Natural killer cell (primary cell): ENCODE results near the gene EXOC3L2. TPM values are rescaled to one million over a fixed set of nuclear protein-coding genes. Genes with fewer than 3 reads are reported as not detected.

Experiments used
- ATAC-seq, 3 donors: fragments of 150-1000 bp in 2 of 3; fragments of 200-7000 bp in 1 of 3; cut with Tn5 transposase; 1 replicate in 1 of 3; 2 replicates in 2 of 3; pipeline ENCODE4 v1.10.0; 2021; ENCODE audit warnings: mild to moderate bottlenecking in 2 of 3, moderate library complexity in 2 of 3
- DNase-seq, 2 donors: peaks; one replicate each; pipeline versions ENCODE4 v3.0.0 to v3.0.0-alpha.2; 2013 to 2021; ENCODE audit warnings: mixed read lengths in 1 of 2
- H3K27ac ChIP-seq: one replicate; pipeline ENCODE4 v1.5.1; 2013; ENCODE audit warnings: mild to moderate bottlenecking, low read length
- H3K27me3 ChIP-seq: one replicate; pipeline ENCODE4 v1.6.1; 2013; ENCODE audit warnings: low read length; ENCODE audit not compliant: control insufficient read depth, insufficient read depth
- H3K36me3 ChIP-seq: one replicate; pipeline ENCODE4 v1.6.1; 2013; ENCODE audit warnings: low read length; ENCODE audit not compliant: control insufficient read depth, insufficient read depth
- H3K4me1 ChIP-seq: one replicate; pipeline ENCODE4 v1.6.1; 2013; ENCODE audit warnings: low read length; ENCODE audit not compliant: control insufficient read depth, insufficient read depth
- H3K4me3 ChIP-seq: one replicate; pipeline ENCODE4 v1.5.1; 2013; ENCODE audit warnings: low read length
- H3K9me3 ChIP-seq: one replicate; pipeline ENCODE4 v1.6.1; 2013; ENCODE audit warnings: low read length; ENCODE audit not compliant: control insufficient read depth, insufficient read depth
- H3K27ac Mint-ChIP-seq, 2 donors: one replicate each; pipeline ENCODE4 v1.8.0; 2022; ENCODE audit warnings: mild to moderate bottlenecking in 2 of 2, mixed read lengths in 2 of 2, moderate library complexity in 1 of 2
- H3K27me3 Mint-ChIP-seq, 2 donors: one replicate each; pipeline ENCODE4 v1.8.0; 2022; ENCODE audit warnings: low read depth in 2 of 2, mixed read lengths in 2 of 2
- H3K36me3 Mint-ChIP-seq: one replicate; pipeline ENCODE4 v1.8.0; 2022; ENCODE audit warnings: mixed read lengths
- H3K4me1 Mint-ChIP-seq, 2 donors: one replicate each; pipeline ENCODE4 v1.8.0; 2022; ENCODE audit warnings: mixed read lengths in 2 of 2
- H3K4me3 Mint-ChIP-seq: one replicate; pipeline ENCODE4 v1.8.0; 2022; ENCODE audit warnings: mild to moderate bottlenecking, moderate library complexity, mixed read lengths
- H3K9me3 Mint-ChIP-seq, 2 donors: one replicate each; pipeline ENCODE4 v1.8.0; 2022; ENCODE audit warnings: mixed read lengths in 2 of 2
- CTCF ChIP-seq: fragments of 200-600 bp; IDR thresholded peaks from one replicate; pipeline ENCODE4 v1.8.0; 2022; ENCODE audit warnings: antibody characterized with exemption
- WGBS: methylation state at CpG from one replicate; pipeline ENCODE4 v1.1.7; 2013; ENCODE audit warnings: missing lambda C conversion rate; ENCODE audit not compliant: insufficient coverage; 5-methylcytosine and 5-hydroxymethylcytosine counted together
- intact Hi-C: fragments of 100-400 bp; cut with micrococcal nuclease; formaldehyde crosslinking; loops from one replicate; pipeline ENCODE4 v1.14.2; 2022
- total RNA-seq, 4 donors: library from RNA; stranded (reverse); fragments of 120-200 nt in 1 of 4; gene quantifications; one replicate each; pipeline versions ENCODE4 v1.2.3 to v1.2.4, GENCODE V29; 2013 to 2022

The EXOC3L2 gene
- total RNA-seq, 3 donors from 2014 or later (not counting 1 experiment from before 2014, with no cell fraction given), result 0.16 to 0.23 TPM; not detected in 1

GRCh38 chr19:45264781-45265317 lies 19.6 kb upstream of the EXOC3L2 start:
- WGBS, result 95% methylated on average over 19 of the region's 19 CpGs

GRCh38 chr19:45263013-45263412 lies 17.8 kb upstream of the EXOC3L2 start:
- Mint-ChIP-seq H3K4me1 (peaks cover 0 to 6% of the 10 kb centered on the region in 2 donors), H3K27me3 (no peaks in the 10 kb centered on the region), H3K36me3 (no peaks in the 10 kb centered on the region), H3K27ac (no peak overlapping the region), H3K4me3 (no peak overlapping the region), H3K9me3 (no peaks in the 10 kb centered on the region)
- ATAC-seq, result no peak
- no peak for TF ChIP-seq CTCF
- Histone ChIP-seq H3K27ac (no peak overlapping the region), H3K4me1 (peaks cover 5% of the 10 kb centered on the region), H3K4me3 (no peak overlapping the region), H3K9me3 (no peaks in the 10 kb centered on the region), H3K27me3 (no peaks in the 10 kb centered on the region), H3K36me3 (no peaks in the 10 kb centered on the region)
- 98% methylated on average over 11 of the region's 11 CpGs for WGBS
- DNase-seq, result no peak
- intact Hi-C loops, result no loop called here

More at GRCh38 chr19:45264781-45265317, 19.6 kb upstream of the EXOC3L2 start:
- Mint-ChIP-seq H3K9me3 (no peaks in the 10 kb centered on the region), H3K27me3 (no peaks in the 10 kb centered on the region), H3K27ac (no peak overlapping the region), H3K36me3 (no peaks in the 10 kb centered on the region), H3K4me3 (no peak overlapping the region), H3K4me1 (peaks cover 0 to 6% of the 10 kb centered on the region in 2 donors)
- H3K36me3 ChIP-seq, result no peaks in the 10 kb centered on the region
- H3K4me3 ChIP-seq, result no peak overlapping the region
- TF ChIP-seq CTCF, result no peak
- no peak overlapping the region for H3K27ac ChIP-seq
- no peak for DNase-seq
- peaks cover 5% of the 10 kb centered on the region for H3K4me1 ChIP-seq
- no peaks in the 10 kb centered on the region for H3K27me3 ChIP-seq
- intact Hi-C loops, result no loop called here
- ATAC-seq, result no peak
- H3K9me3 ChIP-seq, result no peaks in the 10 kb centered on the region

- WGBS, result 96% methylated on average over 6 of the region's 6 CpGs
- Histone ChIP-seq H3K36me3 (no peaks in the 10 kb centered on the region), H3K9me3 (no peaks in the 10 kb centered on the region), H3K27ac (no peak overlapping the region), H3K27me3 (no peaks in the 10 kb centered on the region), H3K4me3 (no peak overlapping the region), H3K4me1 (peaks cover 5% of the 10 kb centered on the region)
- DNase-seq (no peak), ATAC-seq (no peak)
- no peak for TF ChIP-seq CTCF
- H3K36me3 Mint-ChIP-seq, result no peaks in the 10 kb centered on the region
- no peaks in the 10 kb centered on the region for H3K9me3 Mint-ChIP-seq
- H3K27me3 Mint-ChIP-seq, result no peaks in the 10 kb centered on the region
- no peak overlapping the region for H3K4me3 Mint-ChIP-seq
- H3K27ac Mint-ChIP-seq, result no peak overlapping the region
- intact Hi-C loops, result no loop called here
- peaks cover 0 to 6% of the 10 kb centered on the region in 2 donors for H3K4me1 Mint-ChIP-seq
These were observed 17.4 kb upstream of the EXOC3L2 start for GRCh38 chr19:45262570-45262969.

- no peaks in the 10 kb centered on the region for H3K9me3 ChIP-seq
- Mint-ChIP-seq H3K4me1 (peaks cover 14 to 25% of the 10 kb centered on the region in 2 donors), H3K9me3 (no peaks in the 10 kb centered on the region), H3K27me3 (no peaks in the 10 kb centered on the region), H3K4me3 (no peak overlapping the region), H3K36me3 (no peaks in the 10 kb centered on the region), H3K27ac (no peak overlapping the region)
- no peak overlapping the region for H3K4me3 ChIP-seq
- DNase-seq (no peak), ATAC-seq (no peak)
- no peaks in the 10 kb centered on the region for H3K36me3 ChIP-seq
- H3K4me1 ChIP-seq, result peaks cover 10% of the 10 kb centered on the region
- no peak overlapping the region for H3K27ac ChIP-seq
- WGBS, result 98% methylated on average over 19 of the region's 19 CpGs
- intact Hi-C loops, result no loop called here
- H3K27me3 ChIP-seq, result no peaks in the 10 kb centered on the region
- TF ChIP-seq CTCF, result no peak
These were observed 13.7 kb upstream of the EXOC3L2 start for GRCh38 chr19:45258862-45259261.
